GM21381 (cell line): ENCODE measurements around the gene SNAP23.

ENCODE experiments used
- ATAC-seq: cut with Tn5 transposase; IDR thresholded peaks from one replicate; pipeline ENCODE4 v1.9.1; 2021; ENCODE audit warnings: mild to moderate bottlenecking, moderate library complexity; ENCODE audit not compliant: unreplicated experiment

The SNAP23 gene

DNA sequence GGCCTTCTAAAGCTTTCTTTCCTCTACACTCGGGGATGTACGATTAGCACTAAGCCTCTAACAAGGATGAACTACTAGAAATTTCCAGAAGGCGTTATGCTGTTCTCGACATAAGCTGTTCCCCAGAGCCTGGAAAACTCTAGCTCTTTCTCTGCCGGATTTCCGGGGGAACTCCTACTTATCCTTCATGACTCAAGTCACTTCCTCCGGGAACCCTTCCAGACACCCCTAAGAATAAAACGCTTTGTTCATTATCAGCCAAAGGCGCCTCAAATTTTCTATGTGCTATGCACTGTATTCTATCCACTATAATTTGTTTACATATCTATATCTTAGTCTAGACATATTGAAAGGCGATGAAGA lies 455 bp upstream of the SNAP23 start:
- no peak for ATAC-seq

GRCh38 chr15:42498212-42499068 lies 3.0 kb downstream of the SNAP23 start:
- ATAC-seq = no peak

- ATAC-seq = no peak
Observed at GRCh38 chr15:42499858-42500609, 4.6 kb downstream of the SNAP23 start.

- ATAC-seq = no peak
Observed at GRCh38 chr15:42502477-42502876, 7.0 kb downstream of the SNAP23 start.

DNA sequence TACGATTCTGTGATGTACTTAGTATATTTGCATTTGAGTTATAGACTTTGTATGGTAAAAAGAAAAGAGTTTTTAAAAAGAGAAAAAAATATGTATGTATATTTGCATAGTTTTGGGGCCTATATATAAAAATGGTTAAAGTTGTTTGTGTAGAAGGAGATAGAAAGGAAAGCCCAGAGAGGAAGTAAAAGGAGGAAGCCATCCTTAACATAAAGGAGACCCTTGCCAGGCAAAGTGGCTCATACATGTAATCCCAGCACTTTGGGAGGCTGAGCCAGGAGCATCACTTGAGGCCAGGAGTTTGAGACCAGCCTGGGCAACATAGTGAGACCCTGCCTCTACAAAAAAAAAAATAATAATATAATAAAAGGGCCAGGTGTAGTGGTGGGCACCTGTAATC lies 8.4 kb downstream of the SNAP23 start:
- no peak for ATAC-seq

- ATAC-seq = no peak
Observed at GRCh38 chr15:42504631-42505030, 9.2 kb downstream of the SNAP23 start.

GRCh38 chr15:42507514-42507913 lies 12.1 kb downstream of the SNAP23 start:
- ATAC-seq = no peak

DNA sequence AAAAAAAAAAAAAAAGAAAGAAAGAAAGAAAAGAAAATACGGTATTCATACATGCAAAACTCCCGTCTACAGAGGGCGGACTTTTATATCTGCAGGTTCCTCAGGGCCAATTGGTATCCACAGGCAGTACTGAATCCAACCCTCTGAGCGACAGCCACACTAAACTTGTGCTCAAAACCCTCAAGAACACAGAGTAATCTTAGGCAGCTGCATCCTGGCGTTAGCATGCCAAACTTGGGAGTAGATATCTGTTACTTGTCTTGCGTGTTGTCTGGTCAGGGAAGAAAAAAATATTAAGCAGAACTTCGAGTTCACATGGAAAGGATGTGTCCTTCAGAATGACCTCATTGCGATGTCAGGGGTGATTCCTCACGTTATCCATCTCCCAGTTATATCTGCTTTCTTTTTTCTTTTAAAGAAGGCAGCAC lies 12.8 kb downstream of the SNAP23 start:
- no peak for ATAC-seq

DNA sequence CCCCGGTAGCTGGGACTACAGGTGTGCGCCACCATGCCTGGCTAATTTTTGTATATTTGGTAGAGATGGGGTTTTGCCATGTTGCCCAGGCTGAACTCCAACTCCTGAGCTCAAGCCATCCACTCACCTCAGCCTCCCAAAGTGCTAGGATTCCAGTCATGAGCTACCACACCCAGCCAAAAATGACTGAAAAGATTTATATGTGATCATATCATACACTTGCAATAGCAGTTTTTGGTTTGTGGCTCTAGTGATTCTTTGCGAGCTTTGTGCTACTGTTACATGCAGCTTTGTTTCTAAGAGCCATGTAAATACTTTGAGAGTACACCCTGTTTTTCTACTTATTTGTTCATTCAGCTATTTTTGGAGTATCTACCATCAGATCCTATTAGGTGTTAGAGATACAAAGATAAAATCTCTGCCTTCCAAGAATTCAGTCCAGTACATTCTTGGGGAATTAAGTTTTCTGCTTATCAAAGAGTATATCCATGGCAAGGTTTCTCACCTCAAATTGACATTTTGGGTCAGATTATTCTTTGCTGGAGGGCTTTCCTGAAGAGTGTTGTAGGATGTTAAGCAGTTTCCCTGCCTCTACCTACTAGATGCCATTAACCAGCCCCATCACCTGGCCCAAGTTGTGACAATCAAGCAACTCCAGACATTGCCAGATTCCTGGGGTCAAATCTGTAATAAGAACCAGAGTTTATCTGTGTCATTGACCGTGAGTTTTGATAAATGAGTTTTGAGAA lies 15.0 kb downstream of the SNAP23 start:
- ATAC-seq = no peak

GRCh38 chr15:42511007-42511391 lies 15.6 kb downstream of the SNAP23 start:
- no peak for ATAC-seq

DNA sequence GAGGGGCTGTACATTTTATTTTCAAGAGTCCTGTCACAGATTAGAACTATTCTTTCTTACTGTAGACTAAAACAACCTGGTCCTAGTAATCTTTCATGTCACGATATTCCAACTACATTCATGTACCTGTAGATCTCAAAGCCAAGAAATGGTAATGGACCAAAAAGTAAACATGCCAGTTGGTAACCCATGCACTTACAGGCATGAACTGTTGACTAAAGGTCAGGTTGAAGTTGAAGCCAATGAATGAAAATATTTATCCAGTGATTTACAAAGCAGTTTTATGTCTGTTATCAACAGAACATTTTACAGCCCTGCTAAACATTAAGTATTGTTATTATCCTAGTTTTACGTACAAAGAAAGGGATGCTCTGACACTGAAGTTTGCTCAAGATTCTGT lies 27.9 kb downstream of the SNAP23 start:
- ATAC-seq = no peak

GRCh38 chr15:42528970-42529369 lies 33.5 kb downstream of the SNAP23 start:
- no peak for ATAC-seq

DNA sequence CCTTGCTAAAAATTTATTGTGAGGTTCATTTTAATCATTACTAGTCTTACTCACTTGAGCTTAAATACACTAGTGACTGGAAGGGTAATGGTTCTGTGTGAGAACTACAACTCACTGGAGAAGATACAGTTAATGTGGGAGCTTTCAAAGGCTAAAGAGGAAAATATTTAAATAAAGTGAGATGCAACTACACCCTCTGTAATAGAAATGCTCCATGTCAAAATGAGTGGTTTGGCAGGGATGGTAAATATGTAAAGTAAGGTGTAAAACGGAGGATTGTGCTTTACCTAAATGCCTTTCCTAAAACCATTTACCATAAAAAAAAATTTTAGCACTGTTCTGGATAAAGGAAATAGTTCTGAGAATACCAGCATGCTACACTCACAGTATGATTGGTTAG lies 37.8 kb downstream of the SNAP23 start:
- no peak for ATAC-seq

DNA sequence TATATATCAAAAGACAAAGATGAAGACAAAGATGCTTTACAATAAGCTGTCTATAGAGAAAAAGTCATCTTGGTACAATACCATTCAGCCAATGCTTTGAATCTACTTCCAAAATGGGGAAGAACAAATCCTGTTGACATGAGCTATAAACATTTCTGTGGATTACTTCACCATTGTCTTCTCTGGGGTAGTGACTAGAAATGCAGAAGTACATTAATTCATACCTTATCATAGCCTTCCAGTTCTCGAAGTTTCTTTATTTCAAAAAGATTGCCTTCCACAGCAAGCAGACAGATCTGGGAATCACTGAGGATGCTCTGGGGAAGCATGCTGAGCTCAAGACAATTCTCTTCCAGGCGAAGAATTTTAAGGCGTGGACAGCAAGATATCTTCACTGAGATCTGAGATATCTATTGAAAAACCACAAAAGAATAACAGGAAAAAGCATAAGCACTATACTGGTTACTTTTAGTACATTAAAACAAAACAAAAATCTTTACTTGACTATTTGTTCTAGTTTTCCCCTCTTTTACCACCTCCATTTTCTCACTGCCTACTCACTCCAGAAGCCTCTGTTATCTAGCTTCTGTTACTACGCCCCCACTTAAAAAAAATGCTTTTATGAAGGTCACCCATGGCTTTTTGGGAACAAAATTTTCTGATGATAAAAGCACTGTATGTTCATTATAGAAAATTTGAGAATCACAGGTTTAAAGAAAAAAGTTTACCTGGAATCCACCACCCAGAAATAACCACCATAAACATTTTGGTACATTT lies 49.6 kb downstream of the SNAP23 start:
- no peak for ATAC-seq

GRCh38 chr15:42547918-42548248 lies 52.4 kb downstream of the SNAP23 start:
- ATAC-seq = no peak

- ATAC-seq = peak; percentile 88
Observed at GRCh38 chr15:42548249-42549031, 53.0 kb downstream of the SNAP23 start, which contains the start of the genes HAUS2 and LRRC57. Gene HAUS2, plus strand, starts transcription at chr15:42548838. Its CDS starts 35 bp downstream, at chr15:42548873. Gene LRRC57, minus strand, starts transcription at chr15:42548793. Its CDS starts 359 bp downstream, at chr15:42548434.

DNA sequence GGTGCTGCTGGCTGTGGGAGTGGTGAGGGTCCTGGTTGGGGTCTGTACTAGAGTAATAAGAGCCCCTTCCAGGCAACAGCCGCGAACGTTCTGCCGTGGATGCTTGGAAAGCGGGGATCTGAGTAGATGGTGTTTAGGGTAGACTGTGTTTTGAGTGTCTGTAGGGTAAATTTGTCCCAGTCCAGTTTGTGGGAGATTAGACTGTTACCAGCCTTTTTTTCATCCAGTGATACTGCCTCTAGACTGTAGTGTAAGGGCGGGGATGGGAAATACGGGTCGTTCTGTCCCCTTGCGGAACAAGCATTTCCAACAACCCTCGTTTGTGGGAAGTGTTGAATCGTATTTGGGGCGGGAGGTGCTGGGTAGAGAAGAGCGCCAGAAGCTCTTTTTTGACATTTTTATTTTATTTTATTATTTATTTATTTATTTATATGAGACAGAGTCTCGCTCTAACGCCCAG lies 53.6 kb downstream of the SNAP23 start:
- ATAC-seq = peak; percentile 12

- no peak for ATAC-seq
Observed at GRCh38 chr15:42549741-42550392, 54.4 kb downstream of the SNAP23 start.

DNA sequence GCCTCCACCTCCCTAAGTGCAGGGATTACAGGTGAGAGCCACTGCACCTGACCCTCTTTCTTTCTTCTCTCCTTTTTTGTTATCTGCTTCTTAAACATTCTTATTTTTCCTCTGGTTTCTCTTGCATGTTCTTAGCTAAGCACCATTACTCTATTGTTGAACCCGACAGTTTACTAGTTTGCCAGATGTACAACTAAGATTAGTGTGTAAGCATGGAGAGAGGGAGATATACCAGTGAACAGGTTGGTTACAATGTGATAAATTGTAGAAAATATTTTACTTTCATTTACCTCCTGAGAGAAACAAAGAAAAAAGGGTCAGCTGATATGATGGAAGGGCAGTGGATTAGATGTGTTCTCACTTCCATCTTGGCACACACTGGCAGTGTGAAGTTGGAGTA lies 58.1 kb downstream of the SNAP23 start:
- no peak for ATAC-seq
